GM10266 (cell line): ENCODE results near the gene BOLA3.
"Not testable (repeated sequence)": the region's sequence is repeated elsewhere in the genome, so short reads cannot be mapped to it uniquely, and the experiment has no call there.

Experiments
- DNase-seq: peaks from one replicate; pipeline ENCODE4 v3.0.0; 2012; ENCODE audit errors: extremely low spot score
- TF ChIP-seq, protein P1 (sequence below): IDR thresholded peaks from 2 replicates; pipeline ENCODE4 v1.5.1; 2012; ENCODE audit warnings: mild to moderate bottlenecking, low read depth; ENCODE audit not compliant: control insufficient read depth, insufficient read depth; ENCODE audit errors: missing control alignments

BOLA3 gene

DNA sequence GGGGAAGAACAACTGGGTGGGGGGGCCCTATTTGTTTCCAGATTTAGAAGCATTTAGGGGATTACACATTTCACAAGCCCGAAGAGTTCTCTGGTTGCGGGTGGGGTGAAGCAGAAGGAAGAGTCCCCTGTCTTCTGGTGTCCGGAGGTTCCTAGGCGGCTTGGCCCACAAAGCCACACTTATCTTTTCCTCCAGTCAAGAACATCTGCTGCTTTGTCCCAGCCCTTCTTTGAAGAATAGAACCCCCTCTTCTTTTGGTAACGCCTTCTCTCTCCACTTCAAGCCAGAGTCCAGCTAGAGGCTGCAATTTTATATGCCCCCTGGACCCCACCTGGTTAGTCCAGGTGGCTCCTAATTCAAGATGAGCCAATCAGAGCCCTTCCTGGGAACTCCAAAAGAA, 15.8 kb downstream of the BOLA3 start:
- TF ChIP-seq, protein P1, sequence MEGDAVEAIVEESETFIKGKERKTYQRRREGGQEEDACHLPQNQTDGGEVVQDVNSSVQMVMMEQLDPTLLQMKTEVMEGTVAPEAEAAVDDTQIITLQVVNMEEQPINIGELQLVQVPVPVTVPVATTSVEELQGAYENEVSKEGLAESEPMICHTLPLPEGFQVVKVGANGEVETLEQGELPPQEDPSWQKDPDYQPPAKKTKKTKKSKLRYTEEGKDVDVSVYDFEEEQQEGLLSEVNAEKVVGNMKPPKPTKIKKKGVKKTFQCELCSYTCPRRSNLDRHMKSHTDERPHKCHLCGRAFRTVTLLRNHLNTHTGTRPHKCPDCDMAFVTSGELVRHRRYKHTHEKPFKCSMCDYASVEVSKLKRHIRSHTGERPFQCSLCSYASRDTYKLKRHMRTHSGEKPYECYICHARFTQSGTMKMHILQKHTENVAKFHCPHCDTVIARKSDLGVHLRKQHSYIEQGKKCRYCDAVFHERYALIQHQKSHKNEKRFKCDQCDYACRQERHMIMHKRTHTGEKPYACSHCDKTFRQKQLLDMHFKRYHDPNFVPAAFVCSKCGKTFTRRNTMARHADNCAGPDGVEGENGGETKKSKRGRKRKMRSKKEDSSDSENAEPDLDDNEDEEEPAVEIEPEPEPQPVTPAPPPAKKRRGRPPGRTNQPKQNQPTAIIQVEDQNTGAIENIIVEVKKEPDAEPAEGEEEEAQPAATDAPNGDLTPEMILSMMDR: no peak
- no peak for DNase-seq

DNA sequence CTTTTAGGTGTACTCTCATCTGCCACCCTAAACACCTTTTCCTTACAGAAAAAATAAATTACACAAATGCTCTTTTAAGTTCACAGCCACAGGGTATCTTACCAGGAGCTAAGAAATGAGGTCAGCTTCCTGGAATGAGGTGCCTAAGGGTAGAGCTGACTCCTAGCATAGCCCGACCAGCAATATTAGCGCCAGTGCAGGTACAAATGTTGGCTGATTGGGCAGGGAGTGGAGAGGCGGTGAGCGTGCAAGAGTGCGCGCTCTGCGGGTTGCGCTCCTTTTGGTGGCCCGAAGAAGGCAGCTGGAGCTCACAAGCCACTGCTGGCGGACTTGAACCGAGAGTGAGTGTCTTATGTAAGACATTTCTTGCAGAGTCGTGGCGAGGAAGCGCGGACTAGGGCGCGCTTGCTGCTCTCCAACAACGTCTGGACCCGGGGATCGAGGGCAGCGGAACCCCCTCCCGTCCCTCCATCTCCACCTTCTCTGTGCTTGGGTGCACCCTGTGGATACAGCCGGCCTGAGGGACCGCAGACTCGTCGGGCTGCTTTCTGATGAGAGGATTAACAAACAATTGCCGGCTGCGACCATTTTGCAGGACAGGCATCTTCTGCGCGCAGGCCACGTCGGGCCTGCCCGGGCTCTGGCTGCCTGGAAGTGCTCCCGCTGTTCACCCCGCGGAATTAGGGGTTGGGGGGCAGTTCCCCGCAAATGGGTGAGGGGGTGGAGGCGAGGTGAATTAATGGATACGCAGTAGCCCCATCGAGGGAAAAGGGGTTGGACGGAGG, 17.3 kb downstream of the BOLA3 start:
- no peak for DNase-seq
- TF ChIP-seq, protein P1: no peak

DNA sequence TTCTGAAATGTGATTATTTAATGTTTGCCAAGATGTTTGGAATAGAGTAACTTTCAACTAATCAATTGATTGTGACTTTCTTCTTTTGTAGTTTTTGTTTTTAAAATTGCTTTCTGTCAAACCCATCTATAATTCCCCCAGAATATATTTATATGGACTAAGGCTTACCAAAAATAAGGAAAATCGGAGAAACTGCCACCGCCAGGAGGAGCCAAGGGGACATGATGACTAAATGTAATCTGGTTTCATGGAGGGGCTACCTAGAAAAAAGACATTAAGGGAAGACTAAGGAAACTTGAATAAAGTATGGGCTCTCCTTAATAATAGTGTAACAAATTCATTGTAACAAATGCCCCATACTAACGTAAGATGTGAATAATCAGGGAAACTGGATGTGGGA, 19.5 kb downstream of the BOLA3 start:
- DNase-seq: no peak
- TF ChIP-seq, protein P1: no peak

DNA sequence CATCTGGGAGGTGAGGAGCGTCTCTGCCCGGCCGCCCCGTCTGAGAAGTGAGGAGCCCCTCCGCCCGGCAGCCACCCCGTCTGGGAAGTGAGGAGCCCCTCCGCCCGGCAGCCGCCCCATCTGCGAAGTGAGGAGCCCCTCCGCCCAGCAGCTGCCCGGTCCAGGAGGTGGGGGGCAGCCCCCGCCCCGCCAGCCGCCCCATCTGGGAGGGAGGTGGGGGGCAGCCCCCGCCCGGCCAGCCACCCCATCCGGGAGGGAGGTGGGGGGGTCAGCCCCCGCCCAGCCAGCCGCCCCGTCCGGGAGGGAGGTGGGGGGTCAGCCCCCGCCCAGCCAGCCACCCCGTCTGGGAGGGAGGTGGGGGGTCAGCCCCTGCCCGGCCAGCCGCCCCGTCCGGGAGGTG, 23.8 kb downstream of the BOLA3 start:
- not testable (repeated sequence) for DNase-seq

DNA sequence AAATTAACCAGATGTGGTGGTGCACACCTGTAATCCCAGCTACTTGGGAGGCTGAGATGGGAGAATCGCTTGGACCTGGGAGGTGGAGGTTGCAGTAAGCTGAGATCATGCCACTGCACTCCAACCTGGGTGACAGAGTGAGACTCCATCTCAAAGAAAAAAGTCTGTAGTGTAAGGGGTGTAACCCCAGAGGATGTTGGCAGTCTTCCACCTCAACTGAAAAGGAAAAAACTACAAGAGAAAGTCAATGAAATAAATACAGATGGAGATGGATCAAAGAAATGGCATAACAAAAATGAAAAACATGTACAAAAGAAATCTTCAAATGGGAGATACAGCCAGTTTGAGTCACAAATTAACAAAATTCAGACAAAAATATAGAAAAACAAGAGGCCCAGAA, 25.9 kb downstream of the BOLA3 start:
- DNase-seq: not testable (repeated sequence)

DNA sequence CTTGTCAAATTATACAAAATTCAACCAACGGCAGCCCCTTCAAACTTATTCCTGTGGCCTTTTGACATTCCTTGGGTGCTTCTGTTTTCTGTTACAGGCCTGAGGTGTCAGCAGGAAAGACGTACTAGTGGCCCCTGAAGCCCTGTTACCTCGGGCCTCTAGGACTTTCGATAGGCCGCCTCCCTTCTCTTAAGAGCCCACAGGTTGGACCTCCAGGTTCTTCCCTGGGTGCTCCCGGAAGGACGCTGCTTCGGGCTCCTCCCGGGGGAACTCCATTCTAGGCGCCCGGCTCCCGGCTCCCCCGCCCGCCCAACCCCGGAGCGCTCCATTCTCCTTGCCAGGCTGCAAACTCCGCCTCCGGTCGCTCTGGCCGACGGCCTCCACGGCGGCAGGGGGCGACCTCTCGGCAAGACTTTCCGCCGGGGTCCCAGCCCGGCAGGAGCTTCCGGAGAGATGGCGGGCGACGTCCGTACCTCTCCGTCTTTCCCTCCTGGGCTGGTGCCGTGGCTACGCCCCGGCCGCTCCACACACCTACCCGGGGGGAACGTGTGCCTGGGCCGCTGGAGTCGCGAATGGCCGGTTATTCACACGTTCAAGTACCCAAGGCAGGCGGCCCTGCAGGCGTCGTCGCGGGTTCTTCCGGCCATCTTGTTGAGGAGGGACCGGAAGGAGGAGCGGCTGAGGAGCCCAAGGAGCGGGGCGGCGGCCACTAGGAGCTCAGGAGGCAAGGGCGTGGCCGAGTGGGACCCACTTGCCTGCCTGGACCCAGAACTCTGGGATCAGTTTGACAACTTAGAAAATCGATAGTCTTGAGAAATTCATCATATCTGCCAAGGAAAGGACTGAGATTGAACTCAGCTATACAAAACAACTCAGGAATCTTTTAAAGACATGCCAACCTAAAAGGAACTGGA, 27.5 kb downstream of the BOLA3 start:
- TF ChIP-seq, protein P1: peak; percentile 86
- peak; percentile 96 for DNase-seq

DNA sequence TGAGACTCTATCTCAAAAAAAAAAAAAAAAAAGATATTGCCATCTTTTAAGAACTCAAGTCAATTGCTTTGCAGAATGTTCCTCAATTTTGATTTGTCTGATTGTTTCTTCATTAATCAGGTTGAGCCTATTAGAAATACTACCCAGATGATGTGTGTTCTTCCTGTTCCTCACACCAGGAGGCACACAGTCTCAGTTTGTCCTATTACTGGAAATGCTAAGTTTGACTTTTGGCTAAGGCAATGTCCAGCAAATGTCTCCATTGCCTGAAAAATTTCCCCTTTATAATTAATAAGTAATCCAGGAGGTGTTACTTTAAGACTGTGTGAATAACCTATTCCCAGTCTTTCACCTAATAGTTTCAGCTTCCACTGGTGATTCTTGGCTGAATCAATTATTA, 28.4 kb downstream of the BOLA3 start:
- TF ChIP-seq, protein P1: peak; percentile 19
- DNase-seq: no peak

DNA sequence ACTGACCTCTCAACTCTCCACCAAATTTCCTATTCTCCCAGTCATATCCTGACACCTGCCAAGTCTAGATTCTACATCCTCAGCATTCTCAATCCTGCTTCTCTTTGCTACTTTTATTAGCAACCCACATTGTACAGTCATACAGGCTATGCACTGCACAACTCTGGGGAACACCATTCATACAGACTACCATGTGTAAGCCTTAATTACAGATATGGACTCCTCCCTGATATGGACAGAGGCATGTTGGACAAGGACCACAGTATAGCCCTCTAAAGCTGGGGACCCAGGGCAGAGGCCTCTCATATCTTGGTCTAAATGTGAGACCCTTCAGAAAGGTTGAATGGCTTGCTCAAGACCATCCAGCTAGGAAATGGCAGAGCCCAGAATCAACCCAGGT, 36.3 kb downstream of the BOLA3 start:
- TF ChIP-seq, protein P1: no peak
- no peak for DNase-seq
